Suppressor macrophage treated with lipopolysaccharide for 4 hours (primary cell): ENCODE results near the gene RHOA.

ENCODE experiments used
- DNase-seq: peaks from one replicate; pipeline ENCODE4 v3.0.0-alpha.2; 2020

Gene RHOA

DNA sequence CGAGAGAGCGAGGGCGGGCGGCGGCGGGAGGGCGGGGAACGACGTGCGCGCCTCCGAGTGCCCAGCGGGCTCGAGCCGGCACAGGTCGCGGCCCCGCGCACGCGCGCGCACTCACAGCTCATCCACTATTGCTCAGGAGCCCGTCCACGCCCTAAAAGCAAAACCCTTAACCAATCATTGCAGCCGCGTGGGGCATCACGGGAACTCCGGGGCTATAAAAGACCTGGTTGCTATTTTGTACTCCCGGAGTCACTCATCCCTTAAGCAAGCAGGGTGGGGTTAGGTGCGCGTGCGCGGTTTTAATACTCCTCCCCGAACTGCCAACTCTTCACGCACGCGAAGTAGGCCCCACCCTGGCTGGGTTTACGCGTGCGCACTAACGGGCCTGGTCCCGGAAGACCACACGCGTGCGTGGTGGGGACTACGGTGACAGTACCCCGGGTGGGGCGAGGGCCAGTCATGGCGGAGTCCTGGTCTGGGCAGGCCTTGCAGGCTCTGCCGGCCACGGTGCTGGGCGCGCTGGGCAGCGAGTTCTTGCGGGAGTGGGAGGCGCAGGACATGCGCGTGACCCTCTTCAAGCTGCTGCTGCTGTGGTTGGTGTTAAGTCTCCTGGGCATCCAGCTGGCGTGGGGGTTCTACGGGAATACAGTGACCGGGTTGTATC lies at the start of gene RHOA, which contains the start of gene TCTA:
Gene RHOA, minus strand, starts transcription at position 9 of the 664 bp plus-strand sequence. CDS start 36,387 bp downstream, outside the sequence.
Gene TCTA, plus strand, starts transcription at position 456 of the 664 bp plus-strand sequence. Its CDS starts 4 bp downstream, at position 460.
- DNase-seq: peak; percentile 100

DNA sequence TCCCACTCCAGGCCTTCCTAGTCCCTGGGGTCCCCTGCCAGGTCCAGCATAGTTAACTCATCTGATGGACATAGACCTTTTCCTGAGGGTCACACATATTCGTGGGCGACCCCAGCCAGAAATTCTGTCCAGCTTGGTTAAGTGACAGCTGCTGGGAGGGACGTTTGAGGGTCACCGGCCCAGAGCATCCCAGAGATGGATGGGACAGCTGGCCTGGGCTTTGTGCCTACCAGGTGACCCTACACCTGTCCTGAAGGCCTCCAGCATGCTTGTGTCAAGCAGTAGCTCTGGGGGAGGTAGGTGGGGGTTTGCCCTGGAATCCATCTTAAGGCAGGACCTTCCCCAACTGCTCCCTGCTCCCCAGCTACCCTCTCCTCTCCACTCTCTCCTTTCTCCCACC lies 49.2 kb upstream of the RHOA start:
- DNase-seq: no peak

DNA sequence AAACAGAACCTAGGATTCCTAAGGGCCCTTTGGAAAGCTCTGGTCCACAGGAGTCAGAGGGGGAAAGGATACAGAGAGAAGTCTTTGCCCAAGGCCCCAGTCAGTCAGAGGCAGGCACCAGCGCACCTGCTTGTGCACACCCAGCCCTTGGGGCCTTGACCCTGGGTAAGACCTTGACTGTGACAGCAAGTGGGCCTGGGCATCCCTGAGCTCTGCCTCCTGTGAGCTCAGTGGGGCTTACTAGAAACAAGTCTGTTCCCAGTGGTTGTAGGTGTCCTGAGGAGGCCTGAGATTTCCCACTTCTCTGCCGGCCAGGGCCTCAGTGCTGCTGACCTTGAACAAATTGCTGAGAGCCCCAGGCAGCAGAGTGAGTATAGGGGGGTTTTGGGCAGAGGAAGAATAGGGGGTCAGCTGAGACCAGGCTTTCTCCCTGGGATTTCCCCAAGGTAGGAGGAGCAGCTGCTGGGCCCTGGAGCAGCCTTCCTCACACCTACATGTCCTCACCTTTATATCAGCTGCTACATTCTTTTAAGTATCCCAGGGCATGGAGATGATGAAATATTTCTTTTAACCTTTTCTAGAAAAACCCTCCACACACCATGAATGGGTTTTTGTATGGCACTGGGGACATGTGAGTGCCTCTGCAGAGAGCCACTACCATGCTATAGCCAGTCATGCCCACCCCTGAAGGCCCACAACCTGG lies 48.6 kb upstream of the RHOA start:
- no peak for DNase-seq

DNA sequence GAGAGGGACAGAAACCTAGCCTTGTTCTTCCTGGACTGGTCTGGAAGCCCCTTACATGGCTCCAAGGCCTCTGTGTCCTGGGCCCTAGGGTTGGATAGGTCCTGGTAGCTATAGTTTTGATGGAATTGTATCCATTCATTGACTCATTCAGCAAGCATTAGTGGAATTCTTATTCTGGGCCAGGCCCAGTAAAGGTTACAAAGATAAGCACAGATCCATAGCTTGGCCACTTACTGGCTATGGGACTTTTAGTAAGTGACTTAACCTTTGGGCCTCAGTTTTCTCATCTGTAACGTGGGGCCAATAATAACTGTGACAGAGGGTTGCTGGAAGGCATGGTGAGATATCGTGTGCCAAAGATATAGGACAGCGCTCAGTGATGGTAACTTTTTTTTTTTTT lies 44.7 kb upstream of the RHOA start:
- DNase-seq: no peak

DNA sequence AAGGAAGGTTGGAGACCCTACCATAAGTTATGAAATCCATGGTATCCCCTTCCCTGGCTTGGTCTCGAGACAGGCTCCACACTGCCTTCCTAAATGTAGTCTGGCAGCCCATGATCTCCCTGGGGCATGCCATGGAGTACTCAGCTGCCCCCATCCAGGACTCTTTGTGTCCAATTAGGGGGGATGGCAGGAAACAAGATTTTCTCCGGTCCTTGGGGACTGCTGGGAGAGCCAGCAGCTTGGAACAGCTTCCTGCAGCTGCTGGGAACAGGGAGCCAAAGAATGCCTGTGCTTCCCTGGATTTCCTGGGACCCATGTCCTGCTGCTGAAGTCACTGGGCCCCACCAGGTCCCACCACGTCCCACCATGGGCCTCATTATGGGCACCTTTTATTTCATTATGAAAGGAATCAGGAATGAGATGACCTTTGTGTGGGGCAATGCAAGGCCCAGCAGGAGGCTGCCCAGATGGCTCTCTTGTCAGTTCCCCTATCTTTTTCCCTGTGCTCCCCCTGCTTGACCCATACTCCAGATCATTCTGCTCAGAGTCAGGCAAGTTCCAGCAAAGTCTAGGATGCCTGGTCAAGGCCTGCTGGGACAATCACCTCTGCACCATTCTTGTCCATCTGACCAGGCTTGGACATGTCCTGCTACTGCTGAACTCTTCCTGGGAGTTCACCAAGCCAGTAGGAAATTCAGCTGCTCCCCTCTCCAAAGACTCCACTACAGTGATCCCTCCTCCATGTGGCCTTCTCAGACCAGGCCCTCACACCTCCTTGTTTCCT lies 43.3 kb upstream of the RHOA start:
- DNase-seq: no peak

DNA sequence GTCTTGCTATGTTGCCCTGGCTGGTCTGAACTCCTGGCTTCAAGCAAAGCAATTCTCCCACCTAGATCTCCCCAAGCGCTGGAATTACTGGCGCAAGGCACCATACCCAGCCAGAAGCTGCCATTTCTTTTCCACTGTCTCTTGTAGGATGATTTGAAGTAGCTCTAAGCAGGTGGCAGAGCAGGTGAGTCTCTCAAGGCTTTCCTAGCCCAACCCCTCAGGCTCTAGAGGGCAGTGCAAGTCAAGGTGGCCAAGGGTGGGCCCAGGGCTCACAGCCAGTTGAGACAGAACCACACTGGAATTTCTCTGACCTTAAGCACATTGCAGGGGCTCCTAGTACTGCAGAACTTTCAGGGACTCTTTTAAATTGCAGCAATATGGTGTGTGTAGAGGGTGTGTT lies 42.7 kb upstream of the RHOA start:
- DNase-seq: no peak

DNA sequence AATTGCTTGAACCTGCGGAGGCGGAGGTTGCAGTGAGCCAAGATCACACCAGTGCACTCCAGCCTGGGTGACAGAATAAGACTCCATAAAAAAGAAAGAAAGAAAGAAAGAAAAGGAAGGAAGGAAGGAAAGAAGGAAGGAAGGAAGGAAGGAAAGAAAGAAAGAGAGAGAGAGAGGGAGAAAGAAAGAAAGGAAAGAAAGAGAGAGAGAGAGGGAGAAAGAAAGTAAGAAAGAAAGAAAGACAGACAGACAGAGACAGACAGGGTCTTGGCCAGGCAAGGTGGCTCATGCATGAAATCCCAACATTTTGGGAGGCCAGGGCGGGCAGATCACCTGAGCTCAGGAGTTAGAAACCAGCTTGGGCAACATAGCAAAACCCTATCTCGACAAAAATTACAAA lies 41.8 kb upstream of the RHOA start:
- no peak for DNase-seq

DNA sequence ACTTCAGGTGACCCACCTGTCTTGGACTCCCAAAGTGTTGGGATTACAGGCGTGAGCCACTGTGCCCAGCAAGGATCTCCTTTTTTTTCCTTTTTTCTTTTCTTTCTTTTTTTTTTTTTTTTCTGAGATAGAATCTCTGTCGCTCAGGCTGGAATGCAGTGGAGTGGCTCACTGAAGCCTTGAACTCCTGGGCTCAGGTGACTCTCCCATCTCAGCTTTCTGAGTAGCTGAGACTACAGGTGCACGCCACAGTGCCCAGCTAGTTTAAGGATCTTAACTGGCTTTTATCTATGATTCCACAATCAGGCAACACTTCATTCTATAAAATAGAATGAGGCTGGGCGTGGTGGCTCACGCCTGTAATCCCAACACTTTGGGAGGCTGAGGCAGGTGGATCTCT lies 33.6 kb upstream of the RHOA start:
- DNase-seq: no peak

DNA sequence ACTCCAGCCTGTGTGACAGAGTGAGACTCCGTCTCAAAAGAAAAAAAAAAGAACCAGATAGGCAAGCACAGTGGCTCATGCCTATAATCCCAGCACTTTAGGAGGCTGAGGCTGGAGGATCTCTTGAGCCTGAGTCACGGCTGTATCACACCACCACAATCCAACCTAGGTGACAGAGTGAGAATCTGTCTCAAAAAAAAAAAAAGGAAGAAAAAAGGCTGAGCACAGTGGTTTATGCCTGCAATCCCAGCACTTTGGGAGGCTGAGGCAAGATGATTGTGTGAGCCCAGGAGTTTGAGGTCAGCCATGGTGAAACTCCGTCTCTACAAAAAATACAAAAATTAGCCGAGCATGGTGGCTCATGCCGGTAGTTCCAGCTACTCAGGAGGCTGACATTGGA lies 23.0 kb upstream of the RHOA start:
- peak; percentile 58 for DNase-seq

DNA sequence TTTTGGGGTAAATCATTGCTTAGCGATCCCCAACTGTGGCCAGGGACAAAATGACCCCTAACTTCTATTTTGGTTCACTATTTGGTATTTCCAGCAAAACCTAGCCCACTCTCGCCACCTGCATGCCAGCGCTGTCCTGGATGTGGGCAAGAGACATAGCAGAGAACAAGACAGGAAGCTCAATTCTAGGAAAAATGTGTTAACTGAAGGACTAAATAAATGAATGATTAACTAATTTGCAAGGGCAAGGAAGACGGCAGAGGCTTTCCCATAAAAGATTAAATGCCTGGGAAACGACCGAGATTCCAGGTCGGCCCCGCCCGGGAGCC lies 16.9 kb upstream of the RHOA start:
- no peak for DNase-seq

DNA sequence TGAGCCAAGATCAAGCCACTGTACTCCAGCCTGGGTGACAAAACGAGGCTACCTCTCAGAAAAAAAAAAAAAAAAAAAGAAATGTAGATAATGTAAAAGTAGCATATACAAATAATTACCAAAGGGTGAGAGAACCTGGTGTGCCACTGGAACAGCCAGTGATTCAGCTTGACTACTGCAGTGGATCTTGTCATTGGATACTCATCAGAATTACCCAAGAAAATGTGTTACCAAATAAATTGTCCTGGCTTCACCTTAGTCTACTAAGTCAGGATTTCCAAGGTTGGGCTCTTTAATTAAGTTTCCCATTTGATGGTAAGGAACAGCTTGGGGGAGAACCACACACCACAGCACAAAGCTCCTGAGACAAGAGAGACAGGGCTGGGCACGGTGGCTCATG lies 15.8 kb upstream of the RHOA start:
- peak; percentile 37 for DNase-seq

DNA sequence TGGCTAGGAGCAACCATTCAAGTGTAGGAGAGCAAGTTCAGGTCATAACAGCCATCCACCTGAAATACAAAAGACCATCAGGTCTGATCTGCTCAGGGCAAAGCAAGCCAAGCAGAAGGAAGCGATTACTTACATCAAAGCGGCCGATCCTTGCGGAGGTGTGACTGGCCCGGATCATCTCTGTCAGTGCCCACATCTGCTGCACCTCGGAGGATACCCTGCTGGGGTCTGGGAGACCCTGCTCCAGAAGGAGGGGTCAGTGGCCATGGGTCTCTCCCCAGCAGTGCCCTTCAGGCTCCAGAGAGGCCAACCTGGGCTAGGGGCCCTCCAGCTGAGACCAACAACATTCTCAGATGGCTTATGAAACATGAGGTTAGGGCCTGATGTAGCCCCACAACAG lies 13.0 kb upstream of the RHOA start:
- DNase-seq: no peak

DNA sequence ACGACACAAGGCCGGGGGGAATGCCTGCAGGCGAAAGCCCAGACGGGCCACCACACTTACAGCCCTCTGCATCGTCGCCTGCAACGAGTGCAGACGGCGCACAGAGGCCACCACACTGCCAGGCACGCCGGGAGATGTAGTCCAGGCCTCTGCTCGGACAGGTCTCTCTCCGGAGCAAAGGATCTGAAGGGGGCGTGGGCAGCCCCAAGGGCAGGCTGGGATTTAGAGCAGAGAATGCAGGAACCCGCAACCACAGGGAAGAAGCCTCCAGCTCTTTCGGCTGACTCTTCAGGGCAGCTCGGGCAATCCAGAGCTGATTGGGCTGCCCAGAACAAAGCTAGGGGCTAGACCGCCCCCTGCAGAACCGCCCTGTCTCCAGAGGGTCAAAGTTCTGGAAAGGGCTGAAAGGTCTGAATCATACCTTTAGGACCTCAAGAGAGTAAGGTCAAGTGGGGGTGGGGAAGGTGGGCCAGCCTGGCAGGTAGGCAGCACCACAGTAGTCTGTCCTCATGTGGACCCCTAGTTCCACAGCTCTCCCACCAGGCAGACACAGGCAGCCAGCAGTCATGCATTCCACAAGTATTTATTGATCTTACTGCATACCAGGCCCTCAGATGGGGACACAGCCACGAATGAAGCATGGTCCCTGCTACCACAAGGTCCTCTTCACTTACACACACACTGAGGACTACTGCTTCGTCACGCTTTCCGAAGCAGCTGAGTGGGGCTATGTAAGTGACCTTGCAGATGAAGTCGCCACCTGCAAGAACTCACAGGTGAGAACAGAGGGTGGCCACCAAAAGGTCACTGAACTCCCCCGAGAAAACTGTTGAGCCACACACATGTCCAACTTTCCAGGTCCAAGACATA lies 10.8 kb upstream of the RHOA start, which contains the start of gene AMT:
Gene AMT, minus strand, starts transcription at position 95 of the 870 bp plus-strand sequence. Its CDS starts 23 bp downstream, at position 72.
- DNase-seq: no peak

DNA sequence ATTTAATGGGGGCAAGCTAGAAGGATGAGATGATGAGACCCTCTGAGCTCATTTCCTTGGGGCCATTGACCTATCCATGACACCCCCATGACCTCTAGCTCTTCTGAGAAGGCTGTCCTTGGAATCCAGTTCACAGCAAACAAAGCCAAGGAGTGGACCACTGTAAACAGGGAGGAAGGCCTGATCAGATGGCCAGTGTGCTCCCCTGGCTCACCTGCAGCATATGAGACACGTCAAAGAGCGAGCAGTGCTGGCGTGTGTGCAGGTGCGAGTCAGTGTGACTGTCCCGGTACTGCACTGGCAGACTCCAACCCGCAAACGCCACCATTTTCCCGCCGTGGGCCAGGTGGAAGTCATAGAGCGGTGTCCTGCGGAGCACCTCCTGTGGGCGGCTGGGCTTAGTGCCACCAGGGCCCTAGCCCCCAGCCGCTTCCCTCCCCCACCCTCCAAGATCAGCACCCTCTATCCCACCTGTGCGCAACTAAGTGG lies 10.2 kb upstream of the RHOA start:
- DNase-seq: no peak

DNA sequence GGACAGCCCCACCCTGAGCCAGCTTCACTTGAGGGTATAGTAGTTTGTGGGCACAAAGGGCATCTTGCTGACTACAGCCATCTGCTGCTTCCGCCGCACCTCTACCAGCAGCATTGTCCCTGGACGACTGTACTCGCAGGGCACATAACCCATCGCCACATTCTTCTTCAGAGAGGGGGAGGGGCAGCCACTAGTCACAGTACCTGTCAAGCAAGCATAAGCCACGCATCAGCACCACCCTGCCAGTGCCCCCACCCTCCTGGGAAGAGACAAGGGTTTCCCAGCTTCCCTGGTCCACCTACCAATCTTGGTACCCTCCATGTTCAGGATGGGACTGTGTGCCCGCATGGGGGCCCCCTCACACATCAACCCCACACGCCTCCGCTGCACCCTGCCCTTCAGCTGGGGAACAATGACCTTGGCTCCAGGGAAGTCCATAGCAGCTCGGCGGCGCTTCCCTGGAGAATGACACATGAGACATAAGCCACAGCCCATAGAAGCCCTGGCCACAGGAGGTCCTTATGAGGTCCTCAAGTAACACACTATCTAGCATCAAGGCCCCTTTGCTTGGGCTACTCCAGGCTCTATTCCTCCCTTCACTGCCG lies 5.8 kb upstream of the RHOA start:
- no peak for DNase-seq

DNA sequence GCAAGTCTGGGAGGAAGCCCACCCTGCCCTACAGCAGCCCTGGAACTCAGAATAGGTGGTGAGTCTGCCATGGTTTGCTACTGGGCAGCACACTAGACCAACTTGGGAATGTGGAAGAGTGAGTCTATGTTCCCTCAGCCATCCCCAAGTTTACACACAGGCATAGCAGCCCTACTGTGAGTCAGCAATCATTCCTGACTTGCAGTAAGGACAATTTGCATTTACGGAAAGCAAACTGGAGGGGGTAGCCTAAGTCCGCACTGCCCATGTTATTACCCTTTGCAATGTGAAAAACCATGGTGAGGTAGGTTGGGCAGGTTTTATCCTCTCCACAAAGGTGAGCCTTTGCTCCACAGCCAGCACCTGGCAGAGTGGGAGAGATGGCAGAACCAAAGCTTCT lies 5.1 kb upstream of the RHOA start:
- DNase-seq: no peak

DNA sequence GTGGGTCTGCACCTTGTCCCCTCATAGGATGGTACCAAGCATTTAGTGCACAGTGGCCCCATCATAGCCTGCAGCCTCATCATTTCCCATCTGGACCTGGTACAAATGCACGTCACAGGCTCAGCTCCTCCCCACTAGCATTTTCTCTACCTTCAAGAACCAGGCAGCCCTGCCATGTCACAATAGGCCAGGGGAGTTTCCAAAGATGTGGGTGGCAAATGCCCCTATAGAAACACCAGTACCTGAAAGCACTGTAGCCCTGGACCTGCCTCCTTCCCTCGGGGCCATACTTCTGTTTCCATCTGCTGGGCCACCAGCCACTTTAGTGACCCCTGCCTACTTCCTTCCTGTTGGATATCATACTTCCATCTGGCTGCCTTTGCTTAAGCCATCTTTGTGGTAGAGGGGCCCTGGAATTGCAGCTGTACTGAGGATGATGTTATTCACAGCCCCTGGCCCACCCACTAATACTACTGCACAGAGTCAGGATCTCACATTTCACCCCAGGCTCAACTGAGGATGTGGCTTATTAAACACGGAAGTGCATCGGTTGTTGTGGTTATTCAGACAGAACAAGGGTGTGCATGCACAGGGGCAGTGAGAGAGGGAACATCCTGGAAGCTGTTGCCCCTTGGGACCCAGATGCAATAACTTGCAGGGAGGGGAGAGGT lies 4.3 kb upstream of the RHOA start:
- DNase-seq: no peak

DNA sequence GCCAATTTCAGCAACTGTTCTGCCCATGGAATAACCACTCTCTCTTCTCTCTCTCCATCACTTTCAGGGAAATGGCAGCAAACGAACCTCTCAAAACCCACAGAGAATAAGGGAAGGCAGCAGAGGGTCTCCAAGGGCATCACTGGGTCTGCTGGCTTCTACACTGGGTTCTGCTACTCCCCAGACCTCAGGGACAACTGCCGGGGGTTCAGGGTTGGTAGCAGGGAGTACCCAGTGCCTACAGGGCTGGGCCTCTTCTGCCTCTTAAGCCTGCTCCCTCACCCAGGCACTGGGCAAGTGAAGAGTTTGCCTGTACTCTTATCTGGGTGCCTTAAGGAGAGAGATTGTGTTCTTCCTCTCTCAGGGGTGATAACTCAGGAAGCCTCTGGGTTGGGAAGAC lies 3.0 kb upstream of the RHOA start:
- no peak for DNase-seq

DNA sequence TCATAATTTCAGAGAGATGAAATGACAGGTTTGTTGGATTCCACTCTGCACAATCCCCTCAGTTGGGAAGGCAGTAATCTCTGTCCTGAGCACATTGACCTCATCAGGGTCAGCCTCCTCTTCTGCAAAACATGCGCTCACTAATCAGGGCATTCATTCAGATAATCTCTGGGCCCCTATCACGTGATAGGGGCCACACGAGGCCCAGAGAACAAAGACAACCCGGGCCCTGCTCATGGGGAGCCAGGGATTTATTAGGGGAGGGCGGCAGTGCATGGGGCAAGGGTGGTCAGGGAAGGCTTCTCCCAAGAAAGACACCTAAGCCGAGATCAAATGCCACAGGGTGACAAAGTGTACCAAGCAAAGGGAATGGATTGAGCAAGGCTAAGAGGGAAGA lies 1.6 kb upstream of the RHOA start:
- DNase-seq: no peak

DNA sequence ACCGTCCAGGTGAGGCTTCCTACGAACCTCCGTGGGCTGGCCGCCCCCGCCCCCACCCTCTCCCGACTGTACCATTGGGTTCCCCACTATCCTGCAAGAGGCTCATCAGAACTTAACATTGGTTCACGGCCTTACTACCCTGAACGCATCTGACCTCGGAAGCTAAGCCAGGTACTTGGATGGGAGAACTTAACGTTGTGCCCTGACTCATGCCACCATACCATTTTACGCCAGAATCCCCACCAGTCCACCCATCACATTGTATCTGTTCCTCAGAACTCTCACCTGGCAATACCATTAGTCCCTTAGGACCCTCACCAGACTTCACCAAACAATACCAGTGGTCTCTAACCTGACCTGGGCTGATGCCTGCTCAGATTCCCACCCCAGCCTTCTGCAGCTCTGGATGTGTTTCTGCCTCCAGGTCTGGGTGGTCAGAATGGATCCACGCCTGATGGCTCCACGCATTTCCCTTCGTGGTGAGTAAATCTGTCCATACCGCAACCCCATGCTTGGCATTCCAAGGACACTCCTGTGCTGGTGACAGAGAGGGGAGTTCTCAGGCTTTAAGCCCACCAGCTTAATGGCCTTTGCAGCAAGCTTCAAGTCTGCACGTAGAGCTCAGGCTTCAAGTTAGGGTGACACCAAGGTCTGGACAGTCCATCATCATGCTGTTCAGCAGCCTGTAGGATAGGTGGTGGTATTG lies 1.0 kb upstream of the RHOA start:
- no peak for DNase-seq

DNA sequence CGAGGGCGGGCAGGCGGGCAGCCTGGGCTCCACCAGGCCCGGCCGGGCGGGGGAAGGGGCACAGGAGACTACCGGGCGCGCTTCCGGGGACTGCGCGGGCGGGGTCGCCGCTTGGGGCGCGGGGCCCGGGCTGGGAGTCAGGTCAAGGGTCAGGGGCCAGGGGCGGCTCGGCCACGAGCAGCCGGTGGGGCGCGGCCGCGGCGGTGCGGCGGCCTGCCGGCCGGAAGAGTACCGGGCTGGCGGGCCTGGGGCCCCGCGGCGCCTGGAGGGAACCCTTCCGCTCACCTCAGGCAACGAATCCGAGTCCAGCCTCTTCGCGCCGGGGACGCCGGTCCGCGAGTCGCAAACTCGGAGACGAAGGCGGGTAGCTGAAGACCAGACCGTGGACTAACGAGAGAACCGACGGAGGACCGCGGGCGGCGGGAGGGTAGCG lies 225 bp downstream of the RHOA start:
- DNase-seq: peak; percentile 80
